A549 (cell line): ENCODE data around the gene OR4D9.

Source experiments
- CBX8 ChIP-seq: fragments of 200-600 bp; sonication (generic); IDR thresholded peaks from 2 replicates; pipeline ENCODE4 v1.6.1; 2016
- CHD2 ChIP-seq: fragments of 150-350 bp; IDR thresholded peaks from 2 replicates; pipeline ENCODE4 v1.6.1; 2014; ENCODE audit warnings: low read length; ENCODE audit not compliant: partially characterized antibody
- EP300 ChIP-seq, 2 experiments: fragments of >200 bp; sonication (Bioruptor Twin); formaldehyde crosslinking; IDR thresholded peaks; 2 replicates in 1 of 2; 3 replicates in 1 of 2; pipeline ENCODE4 v1.6.1; 2016 to 2017
- JUN ChIP-seq, 2 experiments: fragments of >200 bp; sonication (Bioruptor Twin); formaldehyde crosslinking; IDR thresholded peaks; 2 replicates in 1 of 2; 3 replicates in 1 of 2; pipeline ENCODE4 v1.6.1; 2016 to 2017
- JUNB ChIP-seq: fragments of >200 bp; sonication (Bioruptor Twin); formaldehyde crosslinking; IDR thresholded peaks from 2 replicates; pipeline ENCODE4 v1.6.1; 2016
- MAFK ChIP-seq: fragments of 450-650 bp; IDR thresholded peaks from 2 replicates; pipeline ENCODE4 v1.6.1; 2014; ENCODE audit not compliant: partially characterized antibody
- NR3C1 ChIP-seq: fragments of >200 bp; sonication (Bioruptor Twin); formaldehyde crosslinking; IDR thresholded peaks from 3 replicates; pipeline ENCODE4 v1.6.1; 2017
- POLR2A ChIP-seq: IDR thresholded peaks from 2 replicates; pipeline ENCODE4 v1.6.1; 2012; ENCODE audit warnings: mild to moderate bottlenecking, low read length
- RFX5 ChIP-seq: fragments of 450-650 bp; IDR thresholded peaks from 2 replicates; pipeline ENCODE4 v1.7.1; 2014; ENCODE audit warnings: antibody characterized with exemption, mild to moderate bottlenecking, moderate library complexity
- TF ChIP-seq, protein P1 (sequence below): fragments of 450-650 bp; IDR thresholded peaks from 2 replicates; pipeline ENCODE4 v1.6.1; 2014; ENCODE audit warnings: antibody characterized with exemption
- TF ChIP-seq, protein P2 (sequence below): fragments of >200 bp; sonication (Bioruptor Twin); formaldehyde crosslinking; IDR thresholded peaks from 3 replicates; pipeline ENCODE4 v1.5.1; 2016
- TF ChIP-seq, protein P3 (sequence below): IDR thresholded peaks from 2 replicates; pipeline ENCODE4 v1.6.1; 2012
- TF ChIP-seq, protein P4 (sequence below): fragments of 250-450 bp; sonication (Bioruptor Pico); IDR thresholded peaks from 2 replicates; pipeline ENCODE4 v1.5.0; 2021; ENCODE audit warnings: mild to moderate bottlenecking, moderate library complexity, borderline replicate concordance
- TF ChIP-seq, protein P5 (sequence below): fragments of 200-600 bp; sonication (generic); IDR thresholded peaks from 2 replicates; pipeline ENCODE4 v1.6.1; 2016; ENCODE audit warnings: antibody characterized with exemption, mild to moderate bottlenecking, moderate library complexity

DNA sequence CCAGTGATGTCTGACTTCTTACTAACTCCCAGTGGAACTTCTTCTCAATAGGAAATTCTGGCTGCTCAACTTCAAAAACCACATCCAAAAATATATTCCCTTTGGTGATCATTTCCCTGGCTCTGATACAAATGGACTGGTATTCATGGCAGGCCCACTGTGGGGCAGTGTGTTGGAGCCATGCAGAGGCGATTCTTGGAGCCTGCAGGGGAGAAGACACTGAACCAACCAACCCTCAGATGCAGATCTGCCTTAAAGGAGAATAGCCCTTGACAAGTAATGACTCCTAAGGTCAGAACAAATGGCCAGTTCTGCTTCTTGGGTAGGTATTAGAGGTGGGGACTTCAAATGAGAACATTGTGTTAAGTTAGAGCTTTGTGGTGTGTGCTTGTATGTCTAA is 12.2 kb downstream of the OR4D9 start:
- no peak for TF ChIP-seq EP300 (IDR thresholded peaks at IDR 0.05)
- TF ChIP-seq, protein P1, sequence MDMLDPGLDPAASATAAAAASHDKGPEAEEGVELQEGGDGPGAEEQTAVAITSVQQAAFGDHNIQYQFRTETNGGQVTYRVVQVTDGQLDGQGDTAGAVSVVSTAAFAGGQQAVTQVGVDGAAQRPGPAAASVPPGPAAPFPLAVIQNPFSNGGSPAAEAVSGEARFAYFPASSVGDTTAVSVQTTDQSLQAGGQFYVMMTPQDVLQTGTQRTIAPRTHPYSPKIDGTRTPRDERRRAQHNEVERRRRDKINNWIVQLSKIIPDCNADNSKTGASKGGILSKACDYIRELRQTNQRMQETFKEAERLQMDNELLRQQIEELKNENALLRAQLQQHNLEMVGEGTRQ: no peak
- TF ChIP-seq, protein P2, sequence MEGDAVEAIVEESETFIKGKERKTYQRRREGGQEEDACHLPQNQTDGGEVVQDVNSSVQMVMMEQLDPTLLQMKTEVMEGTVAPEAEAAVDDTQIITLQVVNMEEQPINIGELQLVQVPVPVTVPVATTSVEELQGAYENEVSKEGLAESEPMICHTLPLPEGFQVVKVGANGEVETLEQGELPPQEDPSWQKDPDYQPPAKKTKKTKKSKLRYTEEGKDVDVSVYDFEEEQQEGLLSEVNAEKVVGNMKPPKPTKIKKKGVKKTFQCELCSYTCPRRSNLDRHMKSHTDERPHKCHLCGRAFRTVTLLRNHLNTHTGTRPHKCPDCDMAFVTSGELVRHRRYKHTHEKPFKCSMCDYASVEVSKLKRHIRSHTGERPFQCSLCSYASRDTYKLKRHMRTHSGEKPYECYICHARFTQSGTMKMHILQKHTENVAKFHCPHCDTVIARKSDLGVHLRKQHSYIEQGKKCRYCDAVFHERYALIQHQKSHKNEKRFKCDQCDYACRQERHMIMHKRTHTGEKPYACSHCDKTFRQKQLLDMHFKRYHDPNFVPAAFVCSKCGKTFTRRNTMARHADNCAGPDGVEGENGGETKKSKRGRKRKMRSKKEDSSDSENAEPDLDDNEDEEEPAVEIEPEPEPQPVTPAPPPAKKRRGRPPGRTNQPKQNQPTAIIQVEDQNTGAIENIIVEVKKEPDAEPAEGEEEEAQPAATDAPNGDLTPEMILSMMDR: no peak
- TF ChIP-seq JUNB: no peak
- no peak for TF ChIP-seq CBX8
- TF ChIP-seq, protein P3, sequence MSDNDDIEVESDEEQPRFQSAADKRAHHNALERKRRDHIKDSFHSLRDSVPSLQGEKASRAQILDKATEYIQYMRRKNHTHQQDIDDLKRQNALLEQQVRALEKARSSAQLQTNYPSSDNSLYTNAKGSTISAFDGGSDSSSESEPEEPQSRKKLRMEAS: no peak
- no peak for TF ChIP-seq MAFK
- TF ChIP-seq, protein P4, sequence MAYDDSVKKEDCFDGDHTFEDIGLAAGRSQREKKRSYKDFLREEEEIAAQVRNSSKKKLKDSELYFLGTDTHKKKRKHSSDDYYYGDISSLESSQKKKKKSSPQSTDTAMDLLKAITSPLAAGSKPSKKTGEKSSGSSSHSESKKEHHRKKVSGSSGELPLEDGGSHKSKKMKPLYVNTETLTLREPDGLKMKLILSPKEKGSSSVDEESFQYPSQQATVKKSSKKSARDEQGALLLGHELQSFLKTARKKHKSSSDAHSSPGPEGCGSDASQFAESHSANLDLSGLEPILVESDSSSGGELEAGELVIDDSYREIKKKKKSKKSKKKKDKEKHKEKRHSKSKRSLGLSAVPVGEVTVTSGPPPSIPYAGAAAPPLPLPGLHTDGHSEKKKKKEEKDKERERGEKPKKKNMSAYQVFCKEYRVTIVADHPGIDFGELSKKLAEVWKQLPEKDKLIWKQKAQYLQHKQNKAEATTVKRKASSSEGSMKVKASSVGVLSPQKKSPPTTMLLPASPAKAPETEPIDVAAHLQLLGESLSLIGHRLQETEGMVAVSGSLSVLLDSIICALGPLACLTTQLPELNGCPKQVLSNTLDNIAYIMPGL (CRISPR knock-in tag): no peak
- TF ChIP-seq NR3C1: no peak
- TF ChIP-seq POLR2A: no peak
- TF ChIP-seq RFX5: no peak
- no peak for TF ChIP-seq CHD2
- no peak for TF ChIP-seq JUN (IDR thresholded peaks at IDR 0.05)
- TF ChIP-seq, protein P5, sequence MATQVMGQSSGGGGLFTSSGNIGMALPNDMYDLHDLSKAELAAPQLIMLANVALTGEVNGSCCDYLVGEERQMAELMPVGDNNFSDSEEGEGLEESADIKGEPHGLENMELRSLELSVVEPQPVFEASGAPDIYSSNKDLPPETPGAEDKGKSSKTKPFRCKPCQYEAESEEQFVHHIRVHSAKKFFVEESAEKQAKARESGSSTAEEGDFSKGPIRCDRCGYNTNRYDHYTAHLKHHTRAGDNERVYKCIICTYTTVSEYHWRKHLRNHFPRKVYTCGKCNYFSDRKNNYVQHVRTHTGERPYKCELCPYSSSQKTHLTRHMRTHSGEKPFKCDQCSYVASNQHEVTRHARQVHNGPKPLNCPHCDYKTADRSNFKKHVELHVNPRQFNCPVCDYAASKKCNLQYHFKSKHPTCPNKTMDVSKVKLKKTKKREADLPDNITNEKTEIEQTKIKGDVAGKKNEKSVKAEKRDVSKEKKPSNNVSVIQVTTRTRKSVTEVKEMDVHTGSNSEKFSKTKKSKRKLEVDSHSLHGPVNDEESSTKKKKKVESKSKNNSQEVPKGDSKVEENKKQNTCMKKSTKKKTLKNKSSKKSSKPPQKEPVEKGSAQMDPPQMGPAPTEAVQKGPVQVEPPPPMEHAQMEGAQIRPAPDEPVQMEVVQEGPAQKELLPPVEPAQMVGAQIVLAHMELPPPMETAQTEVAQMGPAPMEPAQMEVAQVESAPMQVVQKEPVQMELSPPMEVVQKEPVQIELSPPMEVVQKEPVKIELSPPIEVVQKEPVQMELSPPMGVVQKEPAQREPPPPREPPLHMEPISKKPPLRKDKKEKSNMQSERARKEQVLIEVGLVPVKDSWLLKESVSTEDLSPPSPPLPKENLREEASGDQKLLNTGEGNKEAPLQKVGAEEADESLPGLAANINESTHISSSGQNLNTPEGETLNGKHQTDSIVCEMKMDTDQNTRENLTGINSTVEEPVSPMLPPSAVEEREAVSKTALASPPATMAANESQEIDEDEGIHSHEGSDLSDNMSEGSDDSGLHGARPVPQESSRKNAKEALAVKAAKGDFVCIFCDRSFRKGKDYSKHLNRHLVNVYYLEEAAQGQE: no peak
